ENCODE results near the gene LY6G5C. TPM values are rescaled to one million over a fixed set of nuclear protein-coding genes. Genes with fewer than 3 reads are reported as not detected.

The LY6G5C gene
- total RNA-seq, 2 donors from 2014 or later: 2.2 to 5.0 TPM

GRCh38 chr6:31636698-31637596 lies 43.9 kb downstream of the LY6G5C start:
- no peak for ATAC-seq (replicated peaks)
- Mint-ChIP-seq H3K27ac (peak overlapping the region; percentile 52), H3K9me3 (no peaks in the 10 kb centered on the region), H3K4me1 (peaks cover 13% of the 10 kb centered on the region), H3K4me3 (no peak overlapping the region), H3K27me3 (no peaks in the 10 kb centered on the region), H3K36me3 (ENCODE audit: low read depth) (peaks cover 100% of the 10 kb centered on the region)

DNA sequence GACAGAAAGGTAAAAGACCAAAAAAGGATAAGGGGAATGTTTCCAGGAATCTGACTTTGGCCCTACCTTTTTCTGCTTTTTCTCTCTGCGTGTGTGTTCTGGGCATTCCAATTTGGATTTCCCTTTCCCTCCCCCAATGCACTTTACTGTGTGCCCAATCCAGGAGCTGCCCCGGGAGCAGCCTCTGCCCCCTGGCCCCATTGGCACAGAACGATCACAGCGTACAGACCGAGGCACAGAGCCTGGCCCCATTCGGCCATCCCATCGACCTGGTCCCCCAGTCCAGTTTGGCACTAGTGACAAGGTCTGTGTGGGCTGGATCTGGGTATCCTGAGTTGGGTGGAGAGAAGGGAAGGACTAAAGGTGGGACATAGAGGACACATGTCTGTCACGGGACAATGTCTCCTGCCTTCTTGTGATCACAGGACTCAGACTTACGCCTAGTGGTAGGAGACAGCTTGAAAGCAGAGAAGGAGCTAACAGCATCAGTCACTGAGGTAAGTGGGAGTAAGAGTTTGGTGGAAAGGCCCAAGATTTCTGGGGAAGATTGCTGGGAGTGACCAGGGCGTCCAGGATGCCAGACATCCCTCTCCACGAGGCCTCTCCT lies 45.8 kb downstream of the LY6G5C start:
- H3K36me3 Mint-ChIP-seq (ENCODE audit: low read depth): peaks cover 100% of the 10 kb centered on the region
- ATAC-seq (replicated peaks): no peak
- no peaks in the 10 kb centered on the region for H3K27me3 Mint-ChIP-seq
- no peak overlapping the region for H3K4me3 Mint-ChIP-seq
- H3K4me1 Mint-ChIP-seq: peaks cover 8% of the 10 kb centered on the region
- H3K9me3 Mint-ChIP-seq: no peaks in the 10 kb centered on the region
- peak overlapping the region; percentile 59 for H3K27ac Mint-ChIP-seq

GRCh38 chr6:31634131-31634530 lies 46.7 kb downstream of the LY6G5C start:
- ATAC-seq (replicated peaks): no peak
- H3K4me3 Mint-ChIP-seq: no peak overlapping the region
- H3K36me3 Mint-ChIP-seq (ENCODE audit: low read depth): peaks cover 100% of the 10 kb centered on the region
- peak overlapping the region; percentile 60 for H3K27ac Mint-ChIP-seq
- peaks cover 4% of the 10 kb centered on the region for H3K4me1 Mint-ChIP-seq
- H3K9me3 Mint-ChIP-seq: no peaks in the 10 kb centered on the region
- no peaks in the 10 kb centered on the region for H3K27me3 Mint-ChIP-seq

- H3K27ac Mint-ChIP-seq: peak overlapping the region; percentile 60
- no peaks in the 10 kb centered on the region for H3K9me3 Mint-ChIP-seq
- H3K4me1 Mint-ChIP-seq: peaks cover 4% of the 10 kb centered on the region
- ATAC-seq (replicated peaks): no peak
- no peak overlapping the region for H3K4me3 Mint-ChIP-seq
- H3K36me3 Mint-ChIP-seq (ENCODE audit: low read depth): peaks cover 100% of the 10 kb centered on the region
- no peaks in the 10 kb centered on the region for H3K27me3 Mint-ChIP-seq
Measured at GRCh38 chr6:31633447-31633846, 47.4 kb downstream of the LY6G5C start.

DNA sequence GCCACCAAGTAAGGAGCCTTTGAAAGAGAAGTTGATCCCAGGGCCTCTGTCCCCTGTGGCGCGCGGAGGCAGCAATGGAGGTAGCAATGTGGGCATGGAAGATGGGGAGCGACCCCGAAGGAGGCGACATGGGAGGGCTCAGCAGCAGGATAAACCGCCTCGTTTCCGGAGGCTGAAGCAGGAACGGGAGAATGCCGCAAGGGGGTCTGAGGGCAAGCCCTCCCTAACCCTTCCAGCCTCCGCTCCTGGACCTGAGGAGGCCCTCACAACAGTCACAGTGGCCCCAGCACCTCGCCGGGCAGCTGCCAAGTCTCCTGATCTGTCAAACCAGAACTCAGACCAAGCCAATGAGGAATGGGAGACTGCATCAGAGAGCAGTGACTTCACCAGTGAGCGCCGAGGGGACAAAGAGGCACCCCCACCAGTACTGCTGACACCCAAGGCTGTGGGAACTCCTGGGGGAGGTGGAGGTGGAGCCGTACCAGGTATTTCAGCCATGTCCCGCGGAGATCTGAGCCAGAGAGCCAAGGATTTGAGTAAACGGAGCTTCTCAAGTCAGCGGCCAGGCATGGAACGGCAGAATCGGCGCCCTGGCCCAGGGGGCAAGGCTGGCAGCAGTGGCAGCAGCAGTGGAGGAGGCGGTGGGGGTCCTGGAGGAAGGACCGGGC lies 48.5 kb downstream of the LY6G5C start:
- peaks cover 100% of the 10 kb centered on the region for H3K36me3 Mint-ChIP-seq (ENCODE audit: low read depth)
- no peak overlapping the region for H3K27ac Mint-ChIP-seq
- peaks cover 4% of the 10 kb centered on the region for H3K4me1 Mint-ChIP-seq
- H3K27me3 Mint-ChIP-seq: no peaks in the 10 kb centered on the region
- H3K4me3 Mint-ChIP-seq: no peak overlapping the region
- H3K9me3 Mint-ChIP-seq: no peaks in the 10 kb centered on the region
- ATAC-seq (replicated peaks): no peak

DNA sequence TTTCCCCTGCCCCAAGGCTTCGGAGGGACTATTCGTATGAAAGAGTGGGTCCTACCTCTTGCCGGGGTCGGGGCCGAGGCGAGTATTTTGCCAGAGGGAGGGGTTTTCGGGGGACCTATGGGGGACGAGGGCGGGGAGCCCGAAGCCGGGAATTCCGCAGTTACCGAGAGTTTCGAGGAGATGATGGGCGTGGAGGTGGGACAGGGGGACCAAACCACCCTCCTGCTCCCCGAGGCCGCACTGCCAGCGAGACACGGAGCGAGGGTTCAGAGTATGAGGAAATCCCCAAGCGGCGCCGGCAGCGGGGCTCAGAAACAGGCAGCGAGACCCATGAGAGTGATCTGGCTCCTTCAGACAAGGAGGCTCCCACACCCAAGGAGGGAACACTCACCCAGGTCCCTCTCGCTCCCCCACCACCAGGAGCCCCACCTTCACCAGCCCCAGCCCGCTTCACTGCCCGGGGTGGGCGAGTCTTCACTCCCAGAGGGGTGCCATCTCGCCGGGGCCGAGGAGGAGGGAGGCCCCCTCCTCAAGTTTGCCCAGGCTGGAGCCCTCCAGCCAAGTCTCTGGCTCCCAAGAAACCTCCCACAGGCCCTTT lies 49.1 kb downstream of the LY6G5C start:
- no peak for ATAC-seq (replicated peaks)
- peaks cover 100% of the 10 kb centered on the region for H3K36me3 Mint-ChIP-seq (ENCODE audit: low read depth)

DNA sequence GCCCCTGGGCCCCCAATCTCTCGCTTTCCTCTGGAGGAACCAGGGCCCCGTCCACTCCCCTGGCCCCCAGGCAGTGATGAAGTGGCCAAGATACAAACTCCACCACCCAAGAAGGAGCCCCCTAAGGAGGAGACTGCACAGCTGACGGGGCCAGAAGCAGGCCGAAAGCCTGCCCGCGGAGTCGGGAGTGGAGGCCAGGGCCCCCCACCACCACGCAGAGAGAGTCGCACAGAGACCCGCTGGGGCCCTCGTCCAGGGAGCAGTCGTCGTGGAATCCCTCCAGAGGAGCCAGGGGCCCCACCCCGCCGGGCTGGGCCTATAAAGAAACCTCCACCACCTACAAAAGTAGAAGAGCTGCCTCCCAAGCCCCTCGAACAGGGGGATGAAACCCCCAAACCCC lies 49.7 kb downstream of the LY6G5C start:
- Mint-ChIP-seq H3K4me3 (no peak overlapping the region), H3K36me3 (ENCODE audit: low read depth) (peaks cover 100% of the 10 kb centered on the region), H3K27ac (no peak overlapping the region), H3K9me3 (no peaks in the 10 kb centered on the region), H3K4me1 (peaks cover 4% of the 10 kb centered on the region), H3K27me3 (no peaks in the 10 kb centered on the region)
- no peak for ATAC-seq (replicated peaks)

More for the DNA sequence above, 49.1 kb downstream of the LY6G5C start:
- Mint-ChIP-seq H3K9me3 (no peaks in the 10 kb centered on the region), H3K27ac (no peak overlapping the region), H3K4me1 (peaks cover 4% of the 10 kb centered on the region), H3K4me3 (no peak overlapping the region), H3K27me3 (no peaks in the 10 kb centered on the region)

GRCh38 chr6:31630177-31630934 lies 50.5 kb downstream of the LY6G5C start:
- H3K27ac Mint-ChIP-seq: peak overlapping the region; percentile 30
- H3K4me1 Mint-ChIP-seq: peaks cover 9% of the 10 kb centered on the region
- no peak for ATAC-seq (replicated peaks)
- peaks cover 100% of the 10 kb centered on the region for H3K36me3 Mint-ChIP-seq (ENCODE audit: low read depth)
- H3K4me3 Mint-ChIP-seq: no peak overlapping the region
- no peaks in the 10 kb centered on the region for H3K27me3 Mint-ChIP-seq
- no peaks in the 10 kb centered on the region for H3K9me3 Mint-ChIP-seq

DNA sequence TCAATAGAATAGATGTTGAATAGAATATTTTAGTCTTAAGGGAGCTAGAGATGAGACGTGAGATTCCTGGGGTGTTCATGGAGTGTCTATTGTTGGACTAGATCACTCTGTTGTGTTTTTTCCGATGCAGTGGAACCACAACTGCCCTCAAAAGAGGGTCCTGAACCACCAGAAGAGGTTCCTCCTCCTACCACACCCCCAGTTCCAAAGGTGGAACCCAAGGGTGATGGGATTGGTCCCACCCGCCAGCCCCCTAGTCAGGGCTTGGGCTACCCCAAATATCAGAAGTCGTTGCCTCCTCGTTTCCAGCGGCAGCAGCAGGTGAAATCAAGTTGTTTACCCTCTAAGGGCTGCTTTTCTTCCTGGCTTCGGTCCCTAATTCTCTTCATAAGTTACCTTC lies 51.9 kb downstream of the LY6G5C start:
- no peaks in the 10 kb centered on the region for H3K9me3 Mint-ChIP-seq
- H3K27ac Mint-ChIP-seq: peak overlapping the region; percentile 73
- H3K27me3 Mint-ChIP-seq: no peaks in the 10 kb centered on the region
- no peak overlapping the region for H3K4me3 Mint-ChIP-seq
- peaks cover 100% of the 10 kb centered on the region for H3K36me3 Mint-ChIP-seq (ENCODE audit: low read depth)
- ATAC-seq (replicated peaks): no peak
- peaks cover 7% of the 10 kb centered on the region for H3K4me1 Mint-ChIP-seq

- Mint-ChIP-seq H3K27ac (peak overlapping the region; percentile 73), H3K27me3 (no peaks in the 10 kb centered on the region), H3K4me3 (no peak overlapping the region), H3K36me3 (ENCODE audit: low read depth) (peaks cover 100% of the 10 kb centered on the region), H3K9me3 (no peaks in the 10 kb centered on the region), H3K4me1 (peaks cover 10% of the 10 kb centered on the region)
- ATAC-seq (replicated peaks): no peak
Measured at GRCh38 chr6:31627690-31628287, 53.1 kb downstream of the LY6G5C start.

DNA sequence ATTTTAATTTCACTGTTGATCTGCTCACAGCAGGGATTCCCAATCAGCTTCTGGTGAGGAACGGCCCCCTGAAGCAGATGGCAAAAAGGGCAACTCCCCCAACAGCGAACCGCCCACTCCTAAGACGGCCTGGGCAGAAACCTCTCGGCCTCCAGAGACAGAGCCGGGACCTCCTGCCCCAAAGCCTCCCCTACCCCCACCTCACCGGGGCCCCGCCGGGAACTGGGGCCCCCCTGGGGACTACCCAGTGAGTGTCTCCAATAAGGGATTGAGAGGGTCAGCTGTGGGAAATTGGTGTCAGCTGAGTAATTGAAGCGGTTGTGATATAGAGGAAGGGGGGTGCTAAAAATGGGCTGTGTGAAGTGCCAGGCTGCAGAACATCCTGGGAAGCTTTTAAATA lies 53.9 kb downstream of the LY6G5C start:
- no peaks in the 10 kb centered on the region for H3K27me3 Mint-ChIP-seq
- ATAC-seq (replicated peaks): no peak
- H3K9me3 Mint-ChIP-seq: no peaks in the 10 kb centered on the region
- H3K4me3 Mint-ChIP-seq: no peak overlapping the region
- peaks cover 18% of the 10 kb centered on the region for H3K4me1 Mint-ChIP-seq
- H3K27ac Mint-ChIP-seq: peak overlapping the region; percentile 73
- H3K36me3 Mint-ChIP-seq (ENCODE audit: low read depth): peaks cover 100% of the 10 kb centered on the region

Data from activated T-helper 17 cell treated with anti-CD3 and anti-CD28 coated beads, Interleukin-2, amount 50 U/mL, for 72 hours (primary cell).